Testis (tissue), 3 donors: ENCODE data around the gene SPATA2L. TPM values are rescaled to one million over a fixed set of nuclear protein-coding genes. Genes with fewer than 3 reads are reported as not detected.

Experiments
- DNase-seq: peaks from one replicate; pipeline ENCODE4 v3.0.0-alpha.2; 2019
- H3K27ac ChIP-seq, 2 donors: fragments of 200-600 bp; sonication (generic); one replicate each; pipeline ENCODE4 v1.5.1; 2019
- H3K27me3 ChIP-seq: fragments of 200-600 bp; sonication (generic); one replicate; pipeline ENCODE4 v1.5.1; 2019
- H3K36me3 ChIP-seq: fragments of 200-600 bp; sonication (generic); one replicate; pipeline ENCODE4 v1.5.1; 2017; ENCODE audit warnings: low read depth; ENCODE audit errors: missing control alignments
- H3K4me1 ChIP-seq: fragments of 200-600 bp; sonication (generic); one replicate; pipeline ENCODE4 v1.5.1; 2019
- H3K4me3 ChIP-seq, 2 donors: fragments of 200-600 bp; sonication (generic); one replicate each; pipeline ENCODE4 v1.5.1; 2017 to 2019
- H3K9me3 ChIP-seq: fragments of 200-600 bp; sonication (generic); one replicate; pipeline ENCODE4 v1.5.1; 2017
- CTCF ChIP-seq, 3 experiments: fragments of 450-650 bp in 2 of 3; fragments of 200-600 bp in 1 of 3; sonication (generic) in 1 of 3; IDR thresholded peaks; one replicate each; pipeline ENCODE4 v1.5.1; 2016 to 2019; ENCODE audit warnings: antibody characterized with exemption in 3 of 3, mild to moderate bottlenecking in 2 of 3, moderate library complexity in 1 of 3
- POLR2A ChIP-seq: fragments of 450-650 bp; IDR thresholded peaks from one replicate; pipeline ENCODE4 v1.6.1; 2017; ENCODE audit warnings: antibody characterized with exemption, mild to moderate bottlenecking, moderate library complexity
- WGBS, 2 donors: methylation state at CpG; one replicate each; pipeline ENCODE4 v1.1.5; 2018; 5-methylcytosine and 5-hydroxymethylcytosine counted together
- intact Hi-C: fragments of 100-400 bp; cut with DNase I; formaldehyde crosslinking; loops from one replicate; pipeline ENCODE4 v1.15.1; 2023; ENCODE audit warnings: low total_unique reads
- polyA plus RNA-seq: library from polyadenylated mRNA; stranded (reverse); fragments of 350-450 nt; fragmentation: Illumina TruSeq; extraction: RNeasy Lipid Tissue Mini Kit (QIAGEN cat#74804); gene quantifications from one replicate; pipeline ENCODE4 v1.2.3, GENCODE V29; 2014; ENCODE audit warnings: low read depth, low replicate concordance; ENCODE audit not compliant: insufficient read depth
- total RNA-seq, 2 donors: library from RNA; depleted of rRNA; stranded (reverse); fragments of >200 nt; gene quantifications; one replicate each; pipeline ENCODE4 v1.2.3, GENCODE V29; 2016

The SPATA2L gene
- total and polyA plus RNA-seq, 3 donors from 2014 or later: 4.9 to 14.4 (median 13.9) TPM

GRCh38 chr16:89653656-89654295 is 47.7 kb downstream of the SPATA2L start:
- intact Hi-C loops: no loop called here
- TF ChIP-seq POLR2A (no peak), CTCF (IDR thresholded peaks at IDR 0.05) (no peak)
- Histone ChIP-seq H3K4me1 (peaks cover 13% of the 10 kb centered on the region), H3K27me3 (no peaks in the 10 kb centered on the region), H3K9me3 (no peaks in the 10 kb centered on the region), H3K27ac (no peak overlapping the region), H3K36me3 (no peaks in the 10 kb centered on the region), H3K4me3 (no peak overlapping the region)
- 91 to 95% methylated on average over 10 of the region's 10 CpGs for WGBS, 2 donors
- DNase-seq: no peak

- no peaks in the 10 kb centered on the region for H3K36me3 ChIP-seq
- no peak overlapping the region for H3K27ac ChIP-seq
- WGBS, 2 donors: 94 to 96% methylated on average over 12 to 15 of the region's 15 CpGs
- intact Hi-C loops: no loop called here
- H3K27me3 ChIP-seq: no peaks in the 10 kb centered on the region
- DNase-seq: no peak
- no peaks in the 10 kb centered on the region for H3K9me3 ChIP-seq
- TF ChIP-seq CTCF (IDR thresholded peaks at IDR 0.05) (no peak), POLR2A (no peak)
- peaks cover 3% of the 10 kb centered on the region for H3K4me1 ChIP-seq
- no peak overlapping the region for H3K4me3 ChIP-seq
Observed at GRCh38 chr16:89651584-89651983, 49.9 kb downstream of the SPATA2L start.

GRCh38 chr16:89646906-89647305 is 54.6 kb downstream of the SPATA2L start:
- no peak for DNase-seq
- WGBS, 2 donors: 93 to 94% methylated on average over 5 to 12 of the region's 12 CpGs
- Histone ChIP-seq H3K27ac (no peak overlapping the region), H3K27me3 (no peaks in the 10 kb centered on the region), H3K36me3 (no peaks in the 10 kb centered on the region), H3K4me1 (peaks cover 1% of the 10 kb centered on the region), H3K4me3 (no peak overlapping the region), H3K9me3 (no peaks in the 10 kb centered on the region)
- intact Hi-C loops: no loop called here
- no peak for TF ChIP-seq CTCF (IDR thresholded peaks at IDR 0.05)
- TF ChIP-seq POLR2A: no peak

Other genes starting within 250 kb of the SPATA2L start
- gene ANKRD11, start 211.1 kb downstream of the SPATA2L start, total RNA-seq: 100 to 1,000 TPM; 150 to 187 TPM
- gene ANKRD11, start 211.1 kb downstream of the SPATA2L start, polyA plus RNA-seq: 49.7 TPM
- gene SPG7, start 193.3 kb downstream of the SPATA2L start, total RNA-seq: 100 to 1,000 TPM; 275 to 307 TPM
- gene SPG7, start 193.3 kb downstream of the SPATA2L start, polyA plus RNA-seq: 97.9 TPM
- 1,000 to 10,000 TPM; 1,952 to 3,862 TPM for gene RPL13, start 141.0 kb downstream of the SPATA2L start, total RNA-seq
- gene RPL13, start 141.0 kb downstream of the SPATA2L start, polyA plus RNA-seq: 1,947 TPM
- 10 to 100 TPM; 12.5 to 15.0 TPM for gene CPNE7, start 125.9 kb downstream of the SPATA2L start, total RNA-seq
- gene CPNE7, start 125.9 kb downstream of the SPATA2L start, polyA plus RNA-seq: 3.3 TPM
- gene DPEP1, start 88.1 kb downstream of the SPATA2L start, total RNA-seq: 100 to 1,000 TPM; 125 to 256 TPM
- gene DPEP1, start 88.1 kb downstream of the SPATA2L start, polyA plus RNA-seq: 105 TPM
- gene CHMP1A, start 44.0 kb downstream of the SPATA2L start, total RNA-seq: 100 to 1,000 TPM; 106 to 123 TPM
- 90.0 TPM for gene CHMP1A, start 44.0 kb downstream of the SPATA2L start, polyA plus RNA-seq
- gene SPATA33, start 43.9 kb downstream of the SPATA2L start, total RNA-seq: 10 to 100 TPM; 45.8 to 85.0 TPM
- gene SPATA33, start 43.9 kb downstream of the SPATA2L start, polyA plus RNA-seq: 201 TPM
- gene CDK10, start 15.0 kb downstream of the SPATA2L start, total RNA-seq: 10 to 100 TPM; 77.1 to 88.3 TPM
- gene CDK10, start 15.0 kb downstream of the SPATA2L start, polyA plus RNA-seq: 68.0 TPM
- 10 to 100 TPM; 22.4 to 25.0 TPM for gene VPS9D1, start 19.2 kb upstream of the SPATA2L start, total RNA-seq
- gene VPS9D1, start 19.2 kb upstream of the SPATA2L start, polyA plus RNA-seq: 26.9 TPM
- gene ZNF276, start 19.8 kb upstream of the SPATA2L start, total RNA-seq: 10 to 100 TPM; 37.8 to 48.4 TPM
- gene ZNF276, start 19.8 kb upstream of the SPATA2L start, polyA plus RNA-seq: 31.0 TPM
- gene FANCA, start 114.9 kb upstream of the SPATA2L start, total RNA-seq: 100 to 1,000 TPM in 1 of 2 donors, 10 to 100 TPM in 1; 73.2 to 112 TPM
- gene FANCA, start 114.9 kb upstream of the SPATA2L start, polyA plus RNA-seq: 48.1 TPM
- 10 to 100 TPM; 20.9 to 31.3 TPM for gene SPIRE2, start 126.8 kb upstream of the SPATA2L start, total RNA-seq
- 11.5 TPM for gene SPIRE2, start 126.8 kb upstream of the SPATA2L start, polyA plus RNA-seq
- 100 to 1,000 TPM; 334 to 345 TPM for gene TCF25, start 171.9 kb upstream of the SPATA2L start, total RNA-seq
- gene TCF25, start 171.9 kb upstream of the SPATA2L start, polyA plus RNA-seq: 225 TPM
- 10 to 100 TPM; 40.0 to 53.7 TPM for gene MC1R, start 217.2 kb upstream of the SPATA2L start, total RNA-seq
- gene MC1R, start 217.2 kb upstream of the SPATA2L start, polyA plus RNA-seq: 30.1 TPM
- 10 to 100 TPM; 38.8 to 61.7 TPM for gene TUBB3, start 221.6 kb upstream of the SPATA2L start, total RNA-seq
- 56.5 TPM for gene TUBB3, start 221.6 kb upstream of the SPATA2L start, polyA plus RNA-seq
- 10 to 100 TPM; 38.1 to 46.4 TPM for gene DEF8, start 247.1 kb upstream of the SPATA2L start, total RNA-seq
- 26.8 TPM for gene DEF8, start 247.1 kb upstream of the SPATA2L start, polyA plus RNA-seq